Measurements from ENCODE around the gene PPP4R1. TPM values are rescaled to one million over a fixed set of nuclear protein-coding genes. Genes with fewer than 3 reads are reported as not detected.

Gene PPP4R1
- total RNA-seq, 1 experiment from 2014 or later = 66.7 TPM

- DNase-seq (ENCODE audit: low read depth, low spot score) (no peak), ATAC-seq (no peak)
- ChIA-PET POLR2A (no interaction called here), RAD21 (ENCODE audit: low non-redundant PET in 1 of 2, low total read pairs in 2 of 2, uncharacterized antibody in 2 of 2, unreplicated experiment in 2 of 2) (no interaction called here), CTCF (no interaction called here)
- H4K20me1 ChIP-seq (ENCODE audit: insufficient read depth) = no peaks in the 10 kb centered on the region
- H3K4me2 ChIP-seq (ENCODE audit: low read length) = no peak overlapping the region
- intact Hi-C loops (cut with micrococcal nuclease) = no loop called here
- H3K9me2 ChIP-seq (ENCODE audit: insufficient read depth) = no peaks in the 10 kb centered on the region
- H3K27ac ChIP-seq (ENCODE audit: low read depth, low read length) = no peak overlapping the region
- no peaks in the 10 kb centered on the region for H3K79me2 ChIP-seq (ENCODE audit: insufficient read depth, low read length)
- no peaks in the 10 kb centered on the region for H3K9me3 ChIP-seq (ENCODE audit: control insufficient read depth in 1 of 2, insufficient read depth in 1 of 2, low read depth in 1 of 2, low read length in 2 of 2)
- no peaks in the 10 kb centered on the region for H3K27me3 ChIP-seq (ENCODE audit: insufficient read depth, low read length)
- no peak overlapping the region for H3K9ac ChIP-seq (ENCODE audit: low read length)
- H3K4me3 ChIP-seq (replicated peaks in 1 of 2; ENCODE audit: low read depth in 1 of 2, low read length in 2 of 2) = no peak overlapping the region
- H3K36me3 ChIP-seq (ENCODE audit: control insufficient read depth in 1 of 2, insufficient read depth in 2 of 2, low read length in 2 of 2) = no peaks in the 10 kb centered on the region
- no peak overlapping the region for H2AFZ ChIP-seq (ENCODE audit: low read depth, low read length, poor library complexity, severe bottlenecking)
- no peak for TF ChIP-seq SRF (IDR thresholded peaks at IDR 0.05; ENCODE audit: low read depth)
- TF ChIP-seq ELF1 (IDR thresholded peaks at IDR 0.05; ENCODE audit: borderline replicate concordance, low read depth) = no peak
- no peak for TF ChIP-seq ZNF274 (IDR thresholded peaks at IDR 0.05; ENCODE audit: low read depth, low read length)
- TF ChIP-seq EZH2 (IDR thresholded peaks at IDR 0.05) = no peak
- no peak for TF ChIP-seq SIN3A (IDR thresholded peaks at IDR 0.05; ENCODE audit: low read depth)
- no peak for TF ChIP-seq EGR1 (IDR thresholded peaks at IDR 0.05; ENCODE audit: low read depth)
- no peak for TF ChIP-seq FOSL1 (IDR thresholded peaks at IDR 0.05; ENCODE audit: low read depth)
- TF ChIP-seq REST (IDR thresholded peaks at IDR 0.05; ENCODE audit: low read depth) = no peak
- no peak for TF ChIP-seq CTCF (IDR thresholded peaks at IDR 0.05 in 2 of 3, conservative IDR thresholded peaks at IDR 0.05 in 1 of 3; ENCODE audit: borderline replicate concordance in 1 of 3, insufficient read depth in 1 of 3, low read depth in 2 of 3, low read length in 2 of 3)
- TF ChIP-seq POLR2A (IDR thresholded peaks at IDR 0.05; ENCODE audit: borderline replicate concordance, extremely low read depth, insufficient read depth, insufficient read length) = no peak
- TF ChIP-seq TCF7L2 (IDR thresholded peaks at IDR 0.05; ENCODE audit: borderline replicate concordance, extremely low read depth, insufficient read depth, insufficient read length) = no peak
- TF ChIP-seq JUND (IDR thresholded peaks at IDR 0.05) = no peak
- TF ChIP-seq ZBTB33 (IDR thresholded peaks at IDR 0.05; ENCODE audit: extremely low read depth, insufficient replicate concordance, low read length) = no peak
- TF ChIP-seq POLR2AphosphoS5 (IDR thresholded peaks at IDR 0.05; ENCODE audit: low read depth, low read length) = no peak
- no peak for TF ChIP-seq ZFX (IDR thresholded peaks at IDR 0.05)
- TF ChIP-seq EZH2phosphoT487 (IDR thresholded peaks at IDR 0.05; ENCODE audit: borderline replicate concordance) = no peak
- no peak for TF ChIP-seq RAD21 (IDR thresholded peaks at IDR 0.05; ENCODE audit: low read depth)
- TF ChIP-seq ATF3 (IDR thresholded peaks at IDR 0.05) = no peak
- TF ChIP-seq MAX (IDR thresholded peaks at IDR 0.05) = no peak
- peaks cover 4 to 32% of the 10 kb centered on the region in 2 experiments; a peak in 3 of 4 replicates for H3K4me1 ChIP-seq (ENCODE audit: control insufficient read depth in 1 of 2, insufficient read depth in 2 of 2, low read length in 2 of 2)
- no TSS peak for BruUV-seq (replicated peaks)
These were observed 40.9 kb upstream of the PPP4R1 start for GRCh38 chr18:9655232-9655767.

Data from HCT116 (cell line).